HepG2 (cell line): Measurements from ENCODE around the gene EXOC7.

ENCODE experiments used
- PBX3 ChIP-seq: sonication (generic); formaldehyde crosslinking; IDR thresholded peaks from 2 replicates; pipeline ENCODE4 v1.8.1; 2023; ENCODE audit warnings: missing genetic modification reagents, inconsistent platforms, borderline replicate concordance
- POLR2A ChIP-seq, 2 experiments: IDR thresholded peaks; 2 replicates each; pipeline ENCODE4 v1.6.1; 2011; ENCODE audit warnings: low read depth in 2 of 2, low read length in 2 of 2, mild to moderate bottlenecking in 1 of 2, moderate library complexity in 1 of 2; ENCODE audit not compliant: insufficient read depth in 1 of 2

GRCh38 chr17:76125922-76126321 is 22.3 kb upstream of the EXOC7 start:
- TF ChIP-seq PBX3 = no peak
- no peak for TF ChIP-seq POLR2A (IDR thresholded peaks at IDR 0.05; ENCODE audit: insufficient read depth in 1 of 2, low read depth in 2 of 2, low read length in 2 of 2)
